Epidermal melanocyte (primary cell): Measurements from ENCODE around the gene TMEM239.
"Not testable (repeated sequence)": the region's sequence is repeated elsewhere in the genome, so short reads cannot be mapped to it uniquely, and the experiment has no call there.

Source experiments
- DNase-seq: peaks from one replicate; pipeline ENCODE4 v3.0.0; 2011; ENCODE audit warnings: low spot score; ENCODE audit not compliant: insufficient read length

TMEM239 gene

GRCh38 chr20:2816030-2816582 lies at the start of gene TMEM239:
TSS of gene TMEM239 (plus strand) at chr20:2816364. CDS start at chr20:2816555, 191 bp downstream.
- DNase-seq: no peak

GRCh38 chr20:2767768-2768631 lies 48.2 kb upstream of the TMEM239 start:
- DNase-seq: peak; percentile 21

GRCh38 chr20:2768632-2769015 lies 47.5 kb upstream of the TMEM239 start:
- DNase-seq: peak; percentile 7

- not testable (repeated sequence) for DNase-seq
Measured at GRCh38 chr20:2770091-2770490, 46.1 kb upstream of the TMEM239 start.

GRCh38 chr20:2771631-2772080 lies 44.5 kb upstream of the TMEM239 start:
- no peak for DNase-seq

- DNase-seq: no peak
Measured at GRCh38 chr20:2773812-2774211, 42.4 kb upstream of the TMEM239 start.

GRCh38 chr20:2775139-2775538 lies 41.0 kb upstream of the TMEM239 start:
- no peak for DNase-seq

GRCh38 chr20:2778602-2779321 lies 37.4 kb upstream of the TMEM239 start:
- no peak for DNase-seq

GRCh38 chr20:2780948-2781347 lies 35.2 kb upstream of the TMEM239 start:
- peak; percentile 7 for DNase-seq

GRCh38 chr20:2783908-2784566 lies 32.1 kb upstream of the TMEM239 start:
- DNase-seq: no peak

- DNase-seq: peak; percentile 15
Measured at GRCh38 chr20:2793471-2793870, 22.7 kb upstream of the TMEM239 start.

- DNase-seq: no peak
Measured at GRCh38 chr20:2794202-2794748, 21.9 kb upstream of the TMEM239 start.

- DNase-seq: no peak
Measured at GRCh38 chr20:2794866-2795447, 21.2 kb upstream of the TMEM239 start.

- DNase-seq: no peak
Measured at GRCh38 chr20:2795451-2795850, 20.7 kb upstream of the TMEM239 start.

GRCh38 chr20:2796011-2796660 lies 20.0 kb upstream of the TMEM239 start:
- DNase-seq: no peak

GRCh38 chr20:2797136-2797983 lies 18.8 kb upstream of the TMEM239 start:
- no peak for DNase-seq

GRCh38 chr20:2798095-2798805 lies 17.9 kb upstream of the TMEM239 start:
- DNase-seq: no peak

- no peak for DNase-seq
Measured at GRCh38 chr20:2798814-2799213, 17.4 kb upstream of the TMEM239 start.

GRCh38 chr20:2799271-2799670 lies 16.9 kb upstream of the TMEM239 start:
- no peak for DNase-seq
